A673 (cell line): ENCODE results near the gene LYPLAL1. TPM values are rescaled to one million over a fixed set of nuclear protein-coding genes. Genes with fewer than 3 reads are reported as not detected.

Source experiments
- BruUV-seq: library from RNA; stranded (reverse); fragments of 400-500 nt; replicated peaks from 2 replicates; lab custom pipeline; 2021; lab: Mats Ljungman, UMichigan
- CTCF ChIA-PET: fragments of 300-600 bp; sonication (Branson Sonifier 250); formaldehyde crosslinking; loops from one replicate; lab custom pipeline; 2022; ENCODE audit warnings: antibody characterized with exemption; lab: Charles Lee
- POLR2A ChIA-PET: fragments of 300-600 bp; sonication (Branson Sonifier 250); formaldehyde crosslinking; loops from one replicate; lab custom pipeline; 2022; ENCODE audit warnings: antibody characterized with exemption; ENCODE audit not compliant: low non-redundant PET; lab: Charles Lee
- DNase-seq: peaks from one replicate; pipeline ENCODE4 v3.0.0-alpha.2; 2015; ENCODE audit warnings: low spot score
- H3K27ac ChIP-seq: fragments of 200-600 bp; sonication (generic); 2 replicates; pipeline ENCODE4 v1.5.1; 2016; ENCODE audit warnings: mixed run types, low read depth, mild to moderate bottlenecking, mixed read lengths, antibody characterized with exemption, low read length; ENCODE audit not compliant: poor library complexity, severe bottlenecking
- H3K27me3 ChIP-seq: fragments of 200-600 bp; sonication (generic); replicated peaks from 2 replicates; pipeline ENCODE4 v1.6.1; 2017; ENCODE audit warnings: mixed run types, low read depth, mild to moderate bottlenecking, mixed read lengths, antibody characterized with exemption, low read length; ENCODE audit not compliant: insufficient read depth, poor library complexity
- H3K36me3 ChIP-seq: fragments of 200-600 bp; sonication (generic); 2 replicates; pipeline ENCODE4 v1.6.1; 2016; ENCODE audit warnings: mixed run types, mild to moderate bottlenecking, mixed read lengths, antibody characterized with exemption, low read length; ENCODE audit not compliant: insufficient read depth, poor library complexity, severe bottlenecking
- H3K4me1 ChIP-seq: fragments of 200-600 bp; sonication (generic); 2 replicates; pipeline ENCODE4 v1.6.1; 2017; ENCODE audit warnings: mixed run types, mild to moderate bottlenecking, mixed read lengths, antibody characterized with exemption, low read length; ENCODE audit not compliant: insufficient read depth, poor library complexity, severe bottlenecking
- H3K4me3 ChIP-seq: fragments of 200-600 bp; sonication (generic); 2 replicates; pipeline ENCODE4 v1.5.1; 2016; ENCODE audit warnings: low read depth, mixed run types, mild to moderate bottlenecking, mixed read lengths, low read length; ENCODE audit not compliant: poor library complexity, severe bottlenecking
- H3K9me3 ChIP-seq: fragments of 200-600 bp; sonication (generic); 2 replicates; pipeline ENCODE4 v1.6.1; 2016; ENCODE audit warnings: mixed run types, low read depth, mild to moderate bottlenecking, mixed read lengths, antibody characterized with exemption, low read length; ENCODE audit not compliant: poor library complexity, severe bottlenecking
- EZH2 ChIP-seq: fragments of 200-600 bp; sonication (generic); IDR thresholded peaks from 2 replicates; pipeline ENCODE4 v1.6.1; 2017; ENCODE audit warnings: borderline replicate concordance, low read depth, mild to moderate bottlenecking, mixed read lengths, antibody characterized with exemption, low read length; ENCODE audit not compliant: poor library complexity, severe bottlenecking
- intact Hi-C: fragments of 100-400 bp; cut with micrococcal nuclease; formaldehyde crosslinking; loops from one replicate; pipeline ENCODE4 v1.10.0; 2022; ENCODE audit not compliant: unreplicated experiment
- total RNA-seq: library from RNA; stranded (reverse); gene quantifications from 2 replicates; pipeline ENCODE4 v1.2.3, GENCODE V29; 2021
- TF ChIP-seq, protein P1 (sequence below): fragments of 300-800, 200-600 bp; sonication (generic); conservative IDR thresholded peaks from 2 replicates; pipeline ENCODE4 v1.5.1; 2017; ENCODE audit warnings: low read depth, mild to moderate bottlenecking, antibody characterized with exemption, low read length, moderate library complexity, mixed read lengths

Gene LYPLAL1
- total RNA-seq, 1 experiment from 2014 or later: 15.3 TPM

DNA sequence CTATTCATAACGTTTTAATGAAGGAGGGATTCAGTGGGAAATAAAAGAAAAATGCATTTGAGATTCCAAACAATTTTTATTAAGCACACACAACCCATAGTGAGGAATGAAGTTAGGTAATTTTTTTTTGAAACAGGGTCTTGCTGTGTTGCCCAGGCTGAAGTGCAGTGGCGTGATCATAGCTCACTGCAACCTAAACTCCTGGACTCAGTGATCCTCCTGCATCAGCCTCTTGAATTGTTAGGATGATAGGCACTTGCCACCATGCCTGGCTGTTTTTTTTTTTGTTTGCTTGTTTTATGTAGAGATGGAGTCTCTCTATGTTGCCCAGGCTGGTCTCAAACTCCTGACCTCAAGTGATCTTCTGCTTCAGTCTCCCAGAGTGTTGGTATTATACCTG is 28.9 kb downstream of the LYPLAL1 start:
- H3K36me3 ChIP-seq: no peaks in the 10 kb centered on the region
- no peak for DNase-seq
- ChIA-PET CTCF (no interaction called here), POLR2A (no interaction called here)
- H3K4me1 ChIP-seq: no peaks in the 10 kb centered on the region
- no peak overlapping the region for H3K27ac ChIP-seq
- TF ChIP-seq EZH2: no peak
- TF ChIP-seq, protein P1, sequence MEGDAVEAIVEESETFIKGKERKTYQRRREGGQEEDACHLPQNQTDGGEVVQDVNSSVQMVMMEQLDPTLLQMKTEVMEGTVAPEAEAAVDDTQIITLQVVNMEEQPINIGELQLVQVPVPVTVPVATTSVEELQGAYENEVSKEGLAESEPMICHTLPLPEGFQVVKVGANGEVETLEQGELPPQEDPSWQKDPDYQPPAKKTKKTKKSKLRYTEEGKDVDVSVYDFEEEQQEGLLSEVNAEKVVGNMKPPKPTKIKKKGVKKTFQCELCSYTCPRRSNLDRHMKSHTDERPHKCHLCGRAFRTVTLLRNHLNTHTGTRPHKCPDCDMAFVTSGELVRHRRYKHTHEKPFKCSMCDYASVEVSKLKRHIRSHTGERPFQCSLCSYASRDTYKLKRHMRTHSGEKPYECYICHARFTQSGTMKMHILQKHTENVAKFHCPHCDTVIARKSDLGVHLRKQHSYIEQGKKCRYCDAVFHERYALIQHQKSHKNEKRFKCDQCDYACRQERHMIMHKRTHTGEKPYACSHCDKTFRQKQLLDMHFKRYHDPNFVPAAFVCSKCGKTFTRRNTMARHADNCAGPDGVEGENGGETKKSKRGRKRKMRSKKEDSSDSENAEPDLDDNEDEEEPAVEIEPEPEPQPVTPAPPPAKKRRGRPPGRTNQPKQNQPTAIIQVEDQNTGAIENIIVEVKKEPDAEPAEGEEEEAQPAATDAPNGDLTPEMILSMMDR: no peak
- H3K9me3 ChIP-seq: no peaks in the 10 kb centered on the region
- no peak overlapping the region for H3K4me3 ChIP-seq
- H3K27me3 ChIP-seq: no peaks in the 10 kb centered on the region
- no TSS peak for BruUV-seq
- intact Hi-C loops: loop anchor here (10.0 kb wide), 2 partner anchors 362 to 858 kb away; partner anchors contain the start of gene TGFB2

DNA sequence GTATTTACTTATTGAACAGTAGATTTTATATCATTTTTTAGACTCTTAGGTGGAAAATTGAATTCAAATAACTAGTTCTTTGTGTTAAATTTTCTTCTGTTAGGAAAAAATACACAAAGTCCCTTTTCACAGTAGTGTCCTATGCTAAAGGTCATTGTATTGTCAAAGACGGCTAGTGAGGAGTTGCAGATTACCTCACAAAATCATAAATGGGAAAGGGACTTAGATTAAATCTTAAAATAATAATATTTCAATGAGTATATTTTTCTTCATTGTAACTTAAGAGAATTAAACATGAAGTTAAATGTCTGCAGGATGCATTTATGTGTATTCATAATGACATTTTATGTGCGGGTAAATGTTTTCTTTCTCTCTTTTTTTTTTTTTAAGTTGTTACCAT is 32.7 kb downstream of the LYPLAL1 start:
- Histone ChIP-seq H3K4me3 (no peak overlapping the region), H3K27ac (no peak overlapping the region), H3K9me3 (no peaks in the 10 kb centered on the region), H3K27me3 (no peaks in the 10 kb centered on the region), H3K4me1 (no peaks in the 10 kb centered on the region), H3K36me3 (no peaks in the 10 kb centered on the region)
- intact Hi-C loops: loop anchor here (2.0 to 10.0 kb wide), 3 partner anchors 358 to 862 kb away; partner anchors contain the start of gene TGFB2
- no TSS peak for BruUV-seq
- POLR2A ChIA-PET: interaction anchor here (0.7 kb wide), 1 partner anchor 174 kb away, joined by 3 read pairs; no protein-coding TSS in a partner anchor
- CTCF ChIA-PET: no interaction called here
- TF ChIP-seq, protein P1: no peak
- no peak for TF ChIP-seq EZH2
- DNase-seq: no peak

DNA sequence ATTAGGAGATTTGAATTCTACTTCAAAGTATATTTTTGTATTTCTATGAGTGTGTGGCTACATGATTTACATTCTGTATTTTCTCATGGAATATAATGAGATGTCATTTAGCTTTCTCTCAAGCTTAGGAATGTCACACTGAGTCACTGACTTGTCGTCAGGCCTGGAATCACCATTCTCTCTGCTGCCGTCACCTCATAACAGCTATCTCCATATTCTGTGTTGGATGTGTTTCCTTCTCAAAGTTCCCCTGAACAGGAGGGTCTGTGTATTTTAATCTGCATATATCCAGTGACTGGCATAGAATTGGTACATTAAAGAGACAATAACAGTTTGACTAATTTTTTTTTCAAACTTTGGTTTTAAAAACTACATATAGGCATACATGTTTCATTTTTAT is 35.9 kb downstream of the LYPLAL1 start:
- Histone ChIP-seq H3K36me3 (no peaks in the 10 kb centered on the region), H3K27me3 (no peaks in the 10 kb centered on the region), H3K27ac (no peak overlapping the region), H3K9me3 (no peaks in the 10 kb centered on the region), H3K4me3 (no peak overlapping the region), H3K4me1 (no peaks in the 10 kb centered on the region)
- no peak for TF ChIP-seq EZH2
- TF ChIP-seq, protein P1: no peak
- POLR2A ChIA-PET: no interaction called here
- CTCF ChIA-PET: no interaction called here
- no TSS peak for BruUV-seq
- intact Hi-C loops: loop anchor here (2.0 to 10.0 kb wide), 3 partner anchors 355 to 865 kb away; partner anchors contain the start of gene TGFB2
- no peak for DNase-seq
